Heart right ventricle (tissue), 16 donors: Measurements from ENCODE around the gene CFAP61. TPM values are rescaled to one million over a fixed set of nuclear protein-coding genes. Genes with fewer than 3 reads are reported as not detected.
A peak's percentile ranks its signal among the peaks of the same experiment; 100 is the strongest.
"Not testable (repeated sequence)": the region's sequence is repeated elsewhere in the genome, so short reads cannot be mapped to it uniquely, and the experiment has no call there.

Source experiments
- ATAC-seq, 8 donors: fragments of 200-7000 bp; cut with Tn5 transposase; one replicate each; pipeline ENCODE4 v1.9.1; 2020; ENCODE audit warnings: mild to moderate bottlenecking in 8 of 8, moderate library complexity in 8 of 8, moderate number of reproducible peaks in 1 of 8
- DNase-seq, 2 donors: peaks; one replicate each; pipeline ENCODE4 v3.0.0-alpha.2; 2020
- H3K27ac ChIP-seq, 10 donors: fragments of 200-600 bp; sonication (generic) in 2 of 10; one replicate each; pipeline versions ENCODE4 v1.5.0 to v1.8.0; 2020 to 2022; ENCODE audit warnings: mild to moderate bottlenecking in 3 of 10
- H3K27me3 ChIP-seq, 7 donors: fragments of 200-600 bp; one replicate each; pipeline ENCODE4 v1.8.0; 2021 to 2022; ENCODE audit warnings: mild to moderate bottlenecking in 2 of 7
- H3K36me3 ChIP-seq, 9 donors: fragments of 200-600 bp; sonication (generic) in 1 of 9; one replicate each; pipeline versions ENCODE4 v1.5.0 to v1.8.0; 2020 to 2022; ENCODE audit warnings: mild to moderate bottlenecking in 2 of 9
- H3K4me1 ChIP-seq, 9 donors: fragments of 200-600 bp; sonication (generic) in 1 of 9; one replicate each; pipeline versions ENCODE4 v1.5.0 to v1.8.0; 2020 to 2022; ENCODE audit warnings: mild to moderate bottlenecking in 4 of 9
- H3K4me3 ChIP-seq, 10 donors: fragments of 200-600 bp; sonication (generic) in 2 of 10; one replicate each; pipeline versions ENCODE4 v1.5.0 to v1.8.0; 2020 to 2022; ENCODE audit warnings: mild to moderate bottlenecking in 7 of 10, moderate library complexity in 2 of 10
- H3K9me3 ChIP-seq, 11 donors: fragments of 200-600 bp in 10 of 11; sonication (generic) in 2 of 11; one replicate each; pipeline versions ENCODE4 v1.5.0 to v1.8.0; 2013 to 2022; ENCODE audit warnings: mild to moderate bottlenecking in 2 of 11, control low read depth in 1 of 11, moderate library complexity in 1 of 11
- CTCF ChIP-seq, 9 donors: fragments of 200-600 bp; sonication (generic) in 2 of 9; IDR thresholded peaks; one replicate each; pipeline versions ENCODE4 v1.5.0 to v1.8.0; 2021 to 2022; ENCODE audit warnings: antibody characterized with exemption in 9 of 9, mild to moderate bottlenecking in 5 of 9, moderate library complexity in 1 of 9
- WGBS, 2 donors: extraction: QIAGEN DNeasy Blood & Tissue Kit; methylation state at CpG; one replicate each; pipeline ENCODE4 v1.1.7; 2013; ENCODE audit warnings: inconsistent platforms in 1 of 2; 5-methylcytosine and 5-hydroxymethylcytosine counted together
- intact Hi-C, 10 donors: fragments of 100-400 bp; cut with DNase I; formaldehyde crosslinking; loops; one replicate each; pipeline versions ENCODE4 v1.11.1 to v1.14.2; 2022
- long read RNA-seq, 3 donors: library from polyadenylated mRNA; unstranded; transcript quantifications; one replicate each; pipeline ENCODE4 v2.0.0, GENCODE V29; 2020 to 2021
- polyA plus RNA-seq, 2 donors: library from polyadenylated mRNA; stranded (reverse); fragments of 200-250 nt; gene quantifications; one replicate each; pipeline ENCODE4 v1.2.3, GENCODE V29; 2013
- total RNA-seq, 10 donors: library from RNA; stranded (reverse); fragmentation: NEBNext Ultra II Directional in 3 of 10; extraction: Animal tissue kit (Norgen Biotek cat#: 25700) in 3 of 10; gene quantifications; one replicate each; pipeline versions ENCODE4 v1.2.1 to v1.2.4, GENCODE V29; 2021 to 2023
- donor health status: Arrhythmogenic right ventricular cardiomyopathy.
- donor health status: ischemic (EF 13 %, LVEDD 7.1; RV severe dilation, severe dysfunction).
- donor health status: healthy with polysubstance abuse.
- donor health status: DM: no; HTN: yes; CAD: no.
- donor health status: DM: no; HTN: no; CAD: no.
- donor health status: ischemic (EF 25% LVEDD 6.9; RV normal size, moderate dysfunction).
- donor health status: ischemic (EF 25% LVEDD 5.7; RV mildly dilated, moderate dysfunction).
- donor health status: healthy.
- donor health status: DM: yes; HTN: yes; CAD: no.
- donor health status: Ischemic cardiomyopathy.
- donor health status: ischemic (EF 35%, LVEDD 5.7; RV mildly dilated, moderate dysfunction).
- donor health status: nonischemic (EF 11% LVEDD 7.7; RV severe dilation, severe dysfunction).
- donor health status: DM: yes; HTN: yes; CAD: no.
- donor health status: PGD.
- donor health status: ischemic (EF 29% LVEDD 5.4; RV normal size, mild dysfunction).
- donor health status: nonischemic (EF 23%, LVEDD 6.1; RV moderate dilation, normal function).

The CFAP61 gene
- 100 to 1,000 TPM in 1 of 10 donors, 10 to 100 TPM in 9; 30.3 to 140 (median 68.2) TPM for total RNA-seq
- polyA plus RNA-seq: 10 to 100 TPM in 1 of 2 donors, 1 to 10 TPM in 1; 8.2 to 15.1 TPM
- long read RNA-seq, donor 1, partial matches to known transcripts: 6 of 13 reads
- long read RNA-seq, donor 1, other reads (novel, unspliced or antisense): 7 of 13 reads
- long read RNA-seq, donor 2, partial matches to known transcripts: 3 of 13 reads
- long read RNA-seq, donor 2, other reads (novel, unspliced or antisense): 10 of 13 reads
- long read RNA-seq, donor 3, partial matches to known transcripts: 31 of 50 reads
- long read RNA-seq, donor 3, other reads (novel, unspliced or antisense): 19 of 50 reads

DNA sequence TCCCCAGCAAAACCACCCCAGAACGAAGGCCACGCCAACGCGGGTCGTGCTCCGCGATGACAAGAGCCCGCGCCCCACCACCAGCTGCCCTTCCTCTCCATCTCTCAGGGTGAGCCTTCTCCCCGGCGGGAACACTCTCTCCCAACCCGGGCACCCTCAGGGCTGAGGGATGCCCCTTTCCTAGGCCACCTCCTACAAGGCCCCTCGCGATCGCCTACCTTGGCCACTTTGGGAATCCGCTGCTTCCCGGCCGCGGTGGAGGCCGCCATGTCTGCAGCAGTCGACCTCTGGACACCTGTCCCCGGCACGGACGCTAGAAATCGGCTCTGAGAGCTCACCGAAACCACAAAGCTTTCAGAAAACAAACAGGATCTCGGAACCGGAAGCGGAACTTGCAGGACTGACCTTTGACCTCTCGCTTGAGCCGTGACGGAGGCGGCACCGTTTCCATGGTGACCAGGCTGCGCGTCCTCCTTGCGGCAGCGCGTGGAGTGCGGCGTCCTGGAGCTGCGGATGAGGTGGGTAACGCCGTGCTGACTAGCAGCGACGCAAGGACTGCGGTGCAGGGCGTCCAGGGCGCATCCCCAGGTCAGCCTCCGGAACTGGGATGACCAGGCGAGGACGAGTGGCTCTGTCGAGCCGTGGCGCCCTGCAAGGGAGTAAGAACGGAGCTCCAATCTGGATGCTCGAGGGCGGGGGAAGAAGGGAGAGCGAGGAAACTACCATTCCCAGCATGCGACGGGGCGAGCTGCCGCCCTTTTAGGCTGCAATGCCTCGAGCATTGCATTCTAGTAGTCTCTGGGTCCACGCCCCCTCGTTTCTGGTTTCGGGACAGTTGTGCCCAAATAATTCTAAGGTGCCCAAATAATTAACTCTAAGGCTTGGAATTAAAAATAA, at the start of gene CFAP61, which contains the start of gene CRNKL1:
TSS of gene CFAP61 (plus strand) at position 459 of the 897 bp plus-strand sequence. CDS start 4,122 bp downstream, outside the sequence.
TSS of gene CRNKL1 (minus strand) at position 393 of the 897 bp plus-strand sequence. CDS start at position 269, 124 bp downstream.
- Histone ChIP-seq H3K9me3 (no peaks in the 10 kb centered on the region), H3K4me1 (peaks cover 3 to 22% (median 14%) of the 10 kb centered on the region in 9 donors), H3K4me3 (peak within 1 kb of the TSS; percentile 72 to 99 (median 90)), H3K27me3 (no peaks in the 10 kb centered on the region), H3K27ac (peak within 1 kb of the TSS; percentile 70 to 95 (median 83)), H3K36me3 (peaks cover 0 to 36% (median 30%) of the 10 kb centered on the region in 9 donors)
- TF ChIP-seq CTCF (IDR thresholded peaks at IDR 0.05): peak in 1 of 9 donors; percentile 9
- intact Hi-C loops: loop anchor here in 1 of 10 donors (10.0 kb wide), 1 partner anchor 358 kb away; no protein-coding TSS in a partner anchor
- peak; percentile 98 to 99 (median 99) for ATAC-seq
- peak; percentile 95 to 97 for DNase-seq
- 0% methylated on average over 67 of the region's 67 CpGs for WGBS, 2 donors

GRCh38 chr20:20003031-20003954, 49.0 kb upstream of the CFAP61 start:
- Histone ChIP-seq H3K9me3 (no peaks in the 10 kb centered on the region), H3K4me1 (peaks cover 3 to 71% (median 43%) of the 10 kb centered on the region in 9 donors), H3K36me3 (peaks cover 0 to 48% (median 26%) of the 10 kb centered on the region in 9 donors), H3K4me3 (peak overlapping the region in 7 of 10 donors; percentile 6 to 42 (median 31)), H3K27me3 (no peaks in the 10 kb centered on the region), H3K27ac (peak overlapping the region; percentile 31 to 84 (median 68))
- 11 to 14% methylated on average over 23 of the region's 23 CpGs for WGBS, 2 donors
- no peak for TF ChIP-seq CTCF (IDR thresholded peaks at IDR 0.05)
- intact Hi-C loops: loop anchor here in 1 of 10 donors (5.0 kb wide), 1 partner anchor 311 kb away; no protein-coding TSS in a partner anchor
- peak in 1 of 2 donors; percentile 69 for DNase-seq
- ATAC-seq: peak; percentile 61 to 83 (median 74)

DNA sequence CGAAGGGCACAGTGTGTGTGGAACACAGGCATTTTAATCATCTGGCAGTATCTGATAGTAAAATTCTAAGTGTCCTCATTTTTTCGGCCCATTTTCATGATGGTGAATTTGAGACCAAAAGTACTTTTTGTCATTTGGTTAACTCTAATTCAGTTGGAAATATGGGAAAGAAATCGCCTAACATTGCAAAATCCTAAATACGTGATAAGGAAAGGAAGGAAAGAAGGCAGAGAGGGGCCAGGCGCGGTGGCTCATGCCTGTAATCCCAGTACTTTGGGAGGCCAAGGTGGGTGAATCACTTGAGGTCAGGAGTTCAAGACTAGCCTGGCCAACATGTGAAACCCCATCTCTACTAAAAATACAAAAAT, 48.4 kb upstream of the CFAP61 start:
- H3K27me3 ChIP-seq, H3K9me3 ChIP-seq, DNase-seq, ATAC-seq: not testable (repeated sequence)
- peak overlapping the region; percentile 31 to 84 (median 68) for H3K27ac ChIP-seq
- peaks cover 3 to 69% (median 38%) of the 10 kb centered on the region in 9 donors for H3K4me1 ChIP-seq
- H3K36me3 ChIP-seq: peaks cover 0 to 41% (median 19%) of the 10 kb centered on the region in 9 donors
- 47 to 62% methylated on average over 6 of the region's 6 CpGs for WGBS, 2 donors
- intact Hi-C loops: loop anchor here in 1 of 10 donors (5.0 kb wide), 1 partner anchor 312 kb away; no protein-coding TSS in a partner anchor
- peak overlapping the region in 6 of 10 donors; percentile 24 to 42 (median 32) for H3K4me3 ChIP-seq

- no peak overlapping the region for H3K4me3 ChIP-seq
- H3K9me3 ChIP-seq: no peaks in the 10 kb centered on the region
- H3K36me3 ChIP-seq: peaks cover 0 to 27% (median 8%) of the 10 kb centered on the region in 9 donors
- peaks cover 3 to 60% (median 36%) of the 10 kb centered on the region in 9 donors for H3K4me1 ChIP-seq
- ATAC-seq: no peak
- TF ChIP-seq CTCF (IDR thresholded peaks at IDR 0.05): no peak
- WGBS, 2 donors: 68 to 76% methylated on average over 7 of the region's 7 CpGs
- H3K27me3 ChIP-seq: no peaks in the 10 kb centered on the region
- no peak overlapping the region for H3K27ac ChIP-seq
- intact Hi-C loops: no loop called here
- DNase-seq: no peak
Observed at GRCh38 chr20:20005342-20005741, 47.0 kb upstream of the CFAP61 start.
